OCI-LY1 (cell line): Measurements from ENCODE around the gene SLC2A13.
"Not testable (repeated sequence)": the region's sequence is repeated elsewhere in the genome, so short reads cannot be mapped to it uniquely, and the experiment has no call there.

Experiments
- H2AFZ ChIP-seq: fragments of 200-600 bp; sonication (generic), shearing (Covaris generic); 2 replicates; pipeline ENCODE4 v1.6.0; 2014; ENCODE audit warnings: antibody characterized with exemption, mild to moderate bottlenecking, low read length
- H3F3A ChIP-seq: fragments of 200-600 bp; sonication (generic), shearing (Covaris generic); 2 replicates; pipeline ENCODE4 v1.6.0; 2014; ENCODE audit warnings: mild to moderate bottlenecking, antibody characterized with exemption, low read length, moderate library complexity; ENCODE audit not compliant: insufficient read depth
- H3K27ac ChIP-seq: fragments of 200-600 bp; sonication (generic); 2 replicates; pipeline ENCODE4 v1.5.1; 2014; ENCODE audit warnings: low read length, mixed run types, mild to moderate bottlenecking, low read depth; ENCODE audit not compliant: poor library complexity, severe bottlenecking
- H3K27me3 ChIP-seq: fragments of 200-600 bp; sonication (generic); 2 replicates; pipeline ENCODE4 v1.6.0; 2014; ENCODE audit warnings: antibody characterized with exemption, mild to moderate bottlenecking, low read length, moderate library complexity; ENCODE audit not compliant: insufficient read depth
- H3K36me3 ChIP-seq: fragments of 200-600 bp; sonication (generic); 2 replicates; pipeline ENCODE4 v1.6.1; 2014; ENCODE audit warnings: mild to moderate bottlenecking, antibody characterized with exemption, low read length, moderate library complexity, mixed read lengths; ENCODE audit not compliant: insufficient read depth
- H3K4me1 ChIP-seq: fragments of 200-600 bp; sonication (generic); 2 replicates; pipeline ENCODE4 v1.5.1; 2014; ENCODE audit warnings: mild to moderate bottlenecking, low read length, moderate library complexity; ENCODE audit not compliant: insufficient read depth, severe bottlenecking
- H3K4me2 ChIP-seq: fragments of 200-600 bp; sonication (generic), shearing (Covaris generic); 2 replicates; pipeline ENCODE4 v1.6.1; 2014; ENCODE audit warnings: low read length
- H3K4me3 ChIP-seq: fragments of 200-600 bp; sonication (generic); 2 replicates; pipeline ENCODE4 v1.5.1; 2014; ENCODE audit warnings: low read length, low read depth, mild to moderate bottlenecking, mixed read lengths; ENCODE audit not compliant: poor library complexity, severe bottlenecking
- H3K79me2 ChIP-seq: fragments of 200-600 bp; shearing (Covaris generic); 2 replicates; pipeline ENCODE4 v1.6.1; 2016; ENCODE audit warnings: mixed run types, low read length, mixed read lengths; ENCODE audit not compliant: insufficient read depth
- H3K9ac ChIP-seq: fragments of 200-600 bp; sonication (generic), shearing (Covaris generic); 2 replicates; pipeline ENCODE4 v1.6.1; 2014; ENCODE audit warnings: mild to moderate bottlenecking, low read length, mixed read lengths
- H3K9me2 ChIP-seq: fragments of 200-600 bp; sonication (generic), shearing (Covaris generic); 2 replicates; pipeline ENCODE4 v1.6.1; 2014; ENCODE audit warnings: low read depth, mild to moderate bottlenecking, low read length, mixed read lengths
- H3K9me3 ChIP-seq: fragments of 200-600 bp; shearing (Covaris generic); 2 replicates; pipeline ENCODE4 v1.6.1; 2014; ENCODE audit warnings: low read length, mixed read lengths
- H4K20me1 ChIP-seq: fragments of 200-600 bp; sonication (generic), shearing (Covaris generic); 2 replicates; pipeline ENCODE4 v1.6.0; 2016; ENCODE audit warnings: mild to moderate bottlenecking, low read length; ENCODE audit not compliant: insufficient read depth
- EZH2 ChIP-seq: fragments of 200-600 bp; sonication (generic), shearing (Covaris generic); IDR thresholded peaks from 2 replicates; pipeline ENCODE4 v1.8.0; 2017; ENCODE audit warnings: borderline replicate concordance, mixed run types, mild to moderate bottlenecking, antibody characterized with exemption, low read length, moderate library complexity, mixed read lengths
- TF ChIP-seq, protein P1 (sequence below): fragments of 200-600 bp; sonication (generic), shearing (Covaris generic); IDR thresholded peaks from 2 replicates; pipeline ENCODE4 v1.5.1; 2017; ENCODE audit warnings: mild to moderate bottlenecking, antibody characterized with exemption, low read length, moderate library complexity, mixed read lengths

Gene SLC2A13

DNA sequence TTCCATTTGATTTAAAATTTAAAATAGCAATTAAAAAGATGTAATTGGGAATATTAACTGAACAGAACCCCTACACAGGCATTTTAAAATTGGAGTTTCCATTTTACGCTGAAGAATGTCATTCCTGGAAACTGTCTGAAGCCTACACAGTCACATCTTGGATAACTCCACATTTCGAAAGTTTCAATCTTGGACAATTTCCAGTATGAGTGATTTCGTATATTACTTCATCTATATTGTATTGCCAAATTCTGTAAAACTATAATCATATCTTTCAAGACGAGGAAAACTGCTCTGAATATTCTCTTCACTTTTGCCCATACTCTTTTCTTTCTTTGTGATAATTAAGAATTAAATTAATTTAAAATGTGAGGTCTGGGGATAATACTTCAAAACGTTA is 292.1 kb downstream of the SLC2A13 start:
- no peak for TF ChIP-seq EZH2
- TF ChIP-seq, protein P1, sequence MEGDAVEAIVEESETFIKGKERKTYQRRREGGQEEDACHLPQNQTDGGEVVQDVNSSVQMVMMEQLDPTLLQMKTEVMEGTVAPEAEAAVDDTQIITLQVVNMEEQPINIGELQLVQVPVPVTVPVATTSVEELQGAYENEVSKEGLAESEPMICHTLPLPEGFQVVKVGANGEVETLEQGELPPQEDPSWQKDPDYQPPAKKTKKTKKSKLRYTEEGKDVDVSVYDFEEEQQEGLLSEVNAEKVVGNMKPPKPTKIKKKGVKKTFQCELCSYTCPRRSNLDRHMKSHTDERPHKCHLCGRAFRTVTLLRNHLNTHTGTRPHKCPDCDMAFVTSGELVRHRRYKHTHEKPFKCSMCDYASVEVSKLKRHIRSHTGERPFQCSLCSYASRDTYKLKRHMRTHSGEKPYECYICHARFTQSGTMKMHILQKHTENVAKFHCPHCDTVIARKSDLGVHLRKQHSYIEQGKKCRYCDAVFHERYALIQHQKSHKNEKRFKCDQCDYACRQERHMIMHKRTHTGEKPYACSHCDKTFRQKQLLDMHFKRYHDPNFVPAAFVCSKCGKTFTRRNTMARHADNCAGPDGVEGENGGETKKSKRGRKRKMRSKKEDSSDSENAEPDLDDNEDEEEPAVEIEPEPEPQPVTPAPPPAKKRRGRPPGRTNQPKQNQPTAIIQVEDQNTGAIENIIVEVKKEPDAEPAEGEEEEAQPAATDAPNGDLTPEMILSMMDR = no peak
- no peaks in the 10 kb centered on the region for H3K9me3 ChIP-seq
- H2AFZ ChIP-seq = no peak overlapping the region
- H3K27ac ChIP-seq = no peak overlapping the region
- H3K9ac ChIP-seq = no peak overlapping the region
- no peaks in the 10 kb centered on the region for H3K4me1 ChIP-seq
- H3K27me3 ChIP-seq = no peaks in the 10 kb centered on the region
- no peak overlapping the region for H3K4me3 ChIP-seq
- H3K79me2 ChIP-seq = no peaks in the 10 kb centered on the region
- no peaks in the 10 kb centered on the region for H3K36me3 ChIP-seq
- no peaks in the 10 kb centered on the region for H3K9me2 ChIP-seq
- H3K4me2 ChIP-seq = no peak overlapping the region
- H4K20me1 ChIP-seq = no peaks in the 10 kb centered on the region
- no peaks in the 10 kb centered on the region for H3F3A ChIP-seq

DNA sequence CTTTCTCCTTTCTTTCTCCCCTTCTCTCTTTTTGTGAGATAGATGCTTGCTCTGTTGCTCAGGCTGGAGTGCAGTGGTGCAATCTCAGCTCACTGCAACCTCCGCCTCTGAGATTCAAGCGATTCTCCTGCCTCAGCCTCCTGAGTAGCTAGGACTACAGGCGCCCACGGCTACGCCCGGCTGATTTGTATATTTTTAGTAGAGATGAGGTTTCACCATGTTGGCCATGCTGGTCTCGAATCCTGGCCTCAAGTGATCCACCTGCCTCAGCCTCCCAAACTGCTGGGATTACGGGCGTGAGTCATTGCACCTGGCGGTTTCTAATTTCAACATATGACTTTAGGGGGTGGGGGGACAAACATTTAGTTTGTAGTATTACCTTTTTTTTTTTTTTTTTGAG is 293.4 kb downstream of the SLC2A13 start:
- not testable (repeated sequence) for H3K79me2 ChIP-seq, H3K36me3 ChIP-seq, H3K9me2 ChIP-seq, H3K4me1 ChIP-seq, H3K27me3 ChIP-seq, H4K20me1 ChIP-seq, H3K9ac ChIP-seq, H3K4me3 ChIP-seq, H3K27ac ChIP-seq, H2AFZ ChIP-seq, H3K9me3 ChIP-seq, H3F3A ChIP-seq, H3K4me2 ChIP-seq

DNA sequence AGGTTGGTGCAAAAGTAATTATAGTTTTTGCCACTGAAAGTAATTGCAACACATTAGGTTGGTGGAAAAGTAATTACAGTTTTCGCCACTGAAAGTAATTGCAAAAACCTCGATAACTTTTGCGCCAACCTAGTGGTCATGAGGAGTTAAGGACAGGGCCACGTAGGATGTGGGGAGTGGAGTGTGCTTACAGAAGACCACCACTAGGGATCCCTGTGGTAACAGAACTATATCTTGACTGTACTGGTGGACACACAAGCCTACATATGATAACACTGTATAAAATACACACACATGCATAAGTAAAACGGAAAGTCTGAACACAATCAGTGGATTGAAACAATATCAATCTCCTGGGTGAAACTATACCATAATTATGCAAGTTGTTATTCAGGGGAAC is 298.8 kb downstream of the SLC2A13 start:
- H3K27ac ChIP-seq = no peak overlapping the region
- no peaks in the 10 kb centered on the region for H3K79me2 ChIP-seq
- no peaks in the 10 kb centered on the region for H3K4me1 ChIP-seq
- H4K20me1 ChIP-seq = no peaks in the 10 kb centered on the region
- H3K9ac ChIP-seq = no peak overlapping the region
- no peak overlapping the region for H3K4me3 ChIP-seq
- H3F3A ChIP-seq = no peaks in the 10 kb centered on the region
- H3K27me3 ChIP-seq = no peaks in the 10 kb centered on the region
- no peaks in the 10 kb centered on the region for H3K36me3 ChIP-seq
- no peak overlapping the region for H2AFZ ChIP-seq
- no peaks in the 10 kb centered on the region for H3K9me2 ChIP-seq
- TF ChIP-seq, protein P1 = peak; percentile 68
- TF ChIP-seq EZH2 = no peak
- no peak overlapping the region for H3K4me2 ChIP-seq
- no peaks in the 10 kb centered on the region for H3K9me3 ChIP-seq

DNA sequence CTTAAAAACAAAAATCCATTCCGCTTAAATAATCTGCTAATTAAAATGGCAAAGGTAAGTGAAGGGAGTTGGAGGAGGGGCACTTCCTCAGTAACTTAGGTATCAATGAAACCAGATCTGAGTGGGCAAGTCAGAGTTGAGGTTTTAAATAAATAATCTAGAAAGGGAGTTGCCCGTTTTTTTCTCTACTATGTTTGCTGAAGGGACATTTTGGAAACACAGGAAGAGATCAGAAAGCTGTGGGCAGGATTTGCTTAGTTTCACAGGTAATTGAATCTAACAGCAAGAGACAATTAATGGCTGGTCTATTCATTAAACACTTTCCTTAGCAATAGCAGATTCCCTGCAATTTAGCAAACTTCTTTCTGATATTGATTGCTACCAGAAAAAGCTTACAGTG is 300.2 kb downstream of the SLC2A13 start:
- H4K20me1 ChIP-seq = no peaks in the 10 kb centered on the region
- no peaks in the 10 kb centered on the region for H3K79me2 ChIP-seq
- H3F3A ChIP-seq = no peaks in the 10 kb centered on the region
- H3K4me2 ChIP-seq = no peak overlapping the region
- no peak for TF ChIP-seq EZH2
- TF ChIP-seq, protein P1 = no peak
- H3K36me3 ChIP-seq = no peaks in the 10 kb centered on the region
- no peak overlapping the region for H3K27ac ChIP-seq
- H3K4me1 ChIP-seq = no peaks in the 10 kb centered on the region
- H3K27me3 ChIP-seq = no peaks in the 10 kb centered on the region
- H3K9me3 ChIP-seq = no peaks in the 10 kb centered on the region
- no peak overlapping the region for H2AFZ ChIP-seq
- no peak overlapping the region for H3K4me3 ChIP-seq
- no peak overlapping the region for H3K9ac ChIP-seq
- no peaks in the 10 kb centered on the region for H3K9me2 ChIP-seq
